Activated CD8-positive, alpha-beta memory T cell treated with anti-CD3 and anti-CD28 coated beads, Interleukin-2, amount 50 U/mL, for 1 hour (primary cell): ENCODE results near the gene SOCS2.
"Not testable (repeated sequence)": the region's sequence is repeated elsewhere in the genome, so short reads cannot be mapped to it uniquely, and the experiment has no call there.

Experiments used
- DNase-seq: peaks from one replicate; pipeline ENCODE4 v3.0.0-alpha.2; 2020; ENCODE audit errors: extremely low read depth

SOCS2 gene

DNA sequence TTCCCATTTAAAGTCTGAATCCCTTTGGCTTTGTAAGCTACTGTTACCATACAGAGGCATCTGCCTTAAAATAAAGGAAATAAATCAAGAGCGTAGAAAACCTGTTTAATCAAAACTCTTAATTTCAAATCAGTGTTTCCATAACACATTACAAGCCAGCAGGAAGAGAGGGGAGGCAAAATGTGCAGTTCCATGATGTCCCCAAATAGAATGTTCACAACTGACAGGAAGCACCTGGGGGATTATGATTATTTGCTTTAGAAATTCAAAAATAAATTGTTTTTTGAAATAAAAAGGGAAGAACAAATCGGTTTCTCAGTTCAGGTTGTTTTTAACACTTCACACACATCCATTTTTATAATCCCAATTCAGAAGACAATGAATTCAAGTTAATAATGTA is 21.4 kb downstream of the SOCS2 start:
- no peak for DNase-seq

DNA sequence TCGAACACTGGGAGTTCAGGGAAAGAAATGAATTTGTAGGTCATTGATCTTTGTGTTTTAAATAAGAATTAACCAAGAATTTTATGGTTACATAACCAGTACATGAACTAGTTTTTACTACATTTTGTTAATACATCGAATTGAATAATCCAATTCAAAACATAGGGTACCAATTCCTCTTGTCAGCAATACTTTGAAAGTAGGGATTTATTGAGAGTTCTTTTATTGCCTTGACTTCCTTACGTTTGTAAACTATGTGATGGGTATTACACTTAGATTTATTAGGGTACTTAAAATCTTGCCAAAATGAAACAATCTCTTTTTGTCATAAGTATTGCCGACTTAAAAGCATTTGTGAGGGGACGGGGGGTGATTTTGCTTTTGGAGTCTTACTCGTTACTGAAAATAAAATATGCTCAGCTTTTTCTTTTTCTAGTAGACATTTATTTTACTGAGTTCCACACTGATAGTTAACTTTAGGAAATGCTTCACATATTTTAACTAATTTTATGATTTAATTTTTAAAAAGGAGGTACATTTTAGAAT is 22.4 kb downstream of the SOCS2 start:
- DNase-seq, result no peak

DNA sequence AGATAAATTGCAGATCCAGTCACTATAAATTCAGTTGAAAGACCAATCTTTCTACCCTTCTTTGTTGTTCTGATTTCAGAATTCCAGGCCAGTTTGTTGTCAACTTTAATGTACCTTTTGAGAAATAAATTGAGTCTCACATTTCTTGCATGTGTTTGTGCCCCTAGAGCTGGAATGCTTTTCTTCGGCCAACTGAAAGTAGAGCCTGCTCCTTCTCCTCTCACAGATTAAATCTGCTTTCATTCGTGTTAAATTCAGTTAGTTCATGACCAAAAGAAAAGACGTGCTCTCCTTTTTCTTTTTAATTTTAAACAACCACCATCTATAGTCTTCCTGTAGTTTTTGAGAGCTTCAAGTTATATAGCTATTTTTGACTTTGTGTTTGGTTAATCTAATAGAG is 22.9 kb downstream of the SOCS2 start:
- DNase-seq, result no peak

DNA sequence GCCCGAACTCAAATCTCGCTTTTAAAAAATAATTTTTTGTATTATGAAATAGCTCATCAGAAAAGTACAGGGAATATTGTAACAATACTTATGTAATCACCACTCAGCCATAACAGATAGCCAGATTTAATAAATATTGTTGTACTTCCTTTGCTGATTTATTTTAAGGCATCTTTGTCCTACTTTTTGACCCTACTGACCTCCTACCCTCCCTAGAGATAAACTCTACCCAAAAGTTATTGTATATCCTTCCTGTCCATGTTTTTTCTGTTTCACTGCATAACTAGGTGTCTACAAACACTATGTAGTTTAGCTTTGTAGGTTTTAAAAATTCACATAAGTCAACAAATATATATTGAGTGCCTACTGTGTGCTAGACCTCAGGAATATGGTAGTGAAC is 25.1 kb downstream of the SOCS2 start:
- no peak for DNase-seq

DNA sequence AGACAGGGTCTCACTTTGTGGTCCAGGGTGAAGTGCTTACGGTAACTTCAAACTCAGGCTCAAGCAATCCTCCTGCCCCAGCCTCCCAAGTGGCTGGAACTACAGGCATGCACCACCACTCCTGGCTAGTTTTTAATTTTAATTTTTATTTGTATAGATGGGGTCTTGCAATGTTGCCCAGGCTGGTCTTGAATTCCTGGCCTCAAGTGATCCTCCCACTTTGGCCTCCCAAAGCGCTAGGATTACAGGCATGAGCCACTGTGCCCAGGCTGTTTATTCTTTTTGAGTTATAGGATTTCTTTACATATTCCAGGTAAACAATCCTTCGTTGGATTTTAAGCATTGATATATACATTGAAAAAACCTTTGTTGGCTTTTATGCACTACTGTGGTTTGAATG is 26.7 kb downstream of the SOCS2 start:
- DNase-seq, result no peak

DNA sequence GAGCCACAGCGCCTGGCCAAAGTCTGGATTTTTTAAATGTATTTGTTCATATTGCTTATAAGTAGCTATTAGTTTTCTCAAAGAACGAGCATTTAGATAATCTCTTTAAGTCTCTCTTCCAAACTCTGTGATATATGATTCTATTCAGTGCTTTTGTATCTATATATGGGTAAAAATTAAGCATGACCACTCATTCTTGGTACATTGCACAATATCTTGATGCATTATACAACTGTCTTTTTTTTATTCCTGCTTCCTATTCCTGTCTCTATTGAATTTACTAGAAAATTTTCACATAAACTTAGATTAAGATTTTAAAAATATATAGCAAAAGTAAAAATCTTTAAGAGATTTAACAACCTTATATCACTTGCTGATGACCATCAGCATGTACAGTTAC is 29.1 kb downstream of the SOCS2 start:
- no peak for DNase-seq

DNA sequence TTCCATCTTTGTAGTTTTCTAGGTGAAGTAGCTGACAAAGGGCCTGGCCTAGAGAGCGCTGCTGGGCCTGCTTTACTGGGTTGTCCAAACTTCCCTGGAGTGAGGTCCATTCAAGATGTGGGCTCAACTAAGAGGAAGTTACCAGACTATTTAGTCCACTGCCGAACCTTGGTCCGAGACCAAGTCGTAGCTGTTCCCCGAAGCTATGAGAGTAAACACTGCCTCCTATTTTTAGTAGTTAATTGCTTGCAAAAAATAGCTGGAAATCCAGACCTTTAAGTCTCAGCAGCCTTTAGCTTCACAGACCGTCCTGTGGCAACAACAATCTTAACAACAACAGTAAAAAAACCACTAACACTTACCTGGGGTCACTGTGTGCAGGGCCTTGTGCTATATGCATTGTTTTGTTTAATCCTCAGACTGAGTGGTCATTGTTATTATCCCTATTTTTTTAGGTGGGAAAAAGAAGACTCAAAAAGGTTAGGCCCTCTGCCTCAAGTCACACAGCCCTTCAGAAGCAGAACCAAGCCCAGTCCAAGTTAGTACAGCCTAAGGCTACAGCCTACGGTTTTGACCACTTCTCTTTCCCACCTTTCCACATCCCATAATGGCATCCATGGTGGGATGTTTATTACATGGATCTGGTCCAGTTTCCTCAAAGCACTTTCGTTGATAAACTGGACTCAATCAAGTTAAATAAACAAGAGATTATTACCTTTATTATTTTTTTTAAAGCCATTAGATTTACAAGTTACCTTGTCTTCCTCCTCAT is 30.6 kb downstream of the SOCS2 start:
- no peak for DNase-seq

DNA sequence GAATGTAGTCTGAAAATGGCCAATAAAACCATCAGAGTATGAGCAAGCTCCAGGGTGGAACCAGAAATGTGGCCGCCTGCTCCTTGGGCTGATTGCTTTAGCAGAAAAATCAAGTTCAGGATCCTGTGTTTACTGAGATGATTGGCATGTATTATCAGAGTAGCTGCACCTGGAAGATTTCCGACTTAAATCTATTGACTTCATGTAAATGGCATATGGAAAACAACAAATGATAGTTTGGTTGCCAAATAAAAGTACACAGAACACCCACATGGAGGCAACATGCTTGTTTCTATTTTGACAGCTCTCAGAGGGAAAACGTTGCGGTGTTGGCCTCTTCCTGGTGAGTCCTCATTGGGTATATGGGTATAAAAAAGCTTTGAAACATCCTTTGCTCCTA is 31.3 kb downstream of the SOCS2 start:
- no peak for DNase-seq

DNA sequence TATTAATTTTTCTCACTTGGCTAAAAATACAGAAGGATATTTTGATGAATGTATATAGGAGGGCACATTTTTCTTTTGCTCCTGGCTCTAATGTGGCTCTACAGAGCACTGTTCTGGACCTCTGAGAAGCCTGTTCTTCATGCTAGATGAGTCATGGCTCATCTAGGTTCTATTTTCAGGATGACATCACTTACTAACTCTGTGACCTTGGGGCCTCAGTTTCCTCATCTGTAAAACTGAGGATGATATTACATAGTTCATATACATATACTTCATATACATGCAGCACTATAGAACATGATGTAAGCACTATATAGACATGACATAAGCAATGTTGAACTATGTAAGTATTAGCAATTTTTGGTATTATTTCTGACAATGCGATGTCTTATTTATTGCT is 35.8 kb downstream of the SOCS2 start:
- no peak for DNase-seq

DNA sequence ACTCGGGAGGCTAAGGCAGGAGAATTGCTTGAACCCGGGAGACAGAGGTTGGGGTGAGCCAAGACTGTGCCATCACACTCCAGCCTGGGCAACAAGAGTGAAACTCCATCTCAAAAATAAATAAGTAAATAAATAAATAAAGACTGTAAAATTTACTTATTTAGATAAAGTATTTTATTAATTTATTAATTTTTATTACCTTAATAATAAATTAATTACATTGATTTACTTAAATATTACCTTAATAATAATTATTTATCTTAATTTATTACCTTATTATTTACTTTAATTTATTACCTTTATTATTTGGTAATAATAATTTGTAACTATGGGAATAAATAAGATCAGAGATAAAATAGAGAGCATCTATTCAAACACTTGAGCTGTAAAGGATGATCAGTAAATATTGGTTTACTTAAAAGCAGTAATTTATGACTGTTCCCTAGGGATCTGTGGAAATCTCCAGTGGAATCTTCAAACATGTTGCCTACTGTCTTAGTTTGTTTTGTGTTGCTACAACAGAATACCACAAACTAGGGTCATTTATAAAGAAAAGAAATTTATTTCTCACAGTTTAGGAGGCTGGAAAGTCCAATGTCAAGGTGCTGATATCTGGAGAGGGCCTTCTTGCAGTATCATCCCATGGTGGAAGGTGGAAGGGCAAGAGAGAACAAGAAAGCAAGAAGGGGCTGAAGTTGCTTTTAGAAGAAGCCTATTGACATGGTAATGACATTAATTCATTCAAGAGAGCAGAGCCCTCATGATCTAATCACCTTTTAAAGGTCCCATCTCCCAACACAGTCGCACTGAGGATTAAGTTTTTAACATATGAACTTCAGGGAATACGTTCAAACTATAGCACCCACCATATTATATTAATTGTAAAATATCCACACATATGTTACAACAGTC is 37.1 kb downstream of the SOCS2 start:
- no peak for DNase-seq

DNA sequence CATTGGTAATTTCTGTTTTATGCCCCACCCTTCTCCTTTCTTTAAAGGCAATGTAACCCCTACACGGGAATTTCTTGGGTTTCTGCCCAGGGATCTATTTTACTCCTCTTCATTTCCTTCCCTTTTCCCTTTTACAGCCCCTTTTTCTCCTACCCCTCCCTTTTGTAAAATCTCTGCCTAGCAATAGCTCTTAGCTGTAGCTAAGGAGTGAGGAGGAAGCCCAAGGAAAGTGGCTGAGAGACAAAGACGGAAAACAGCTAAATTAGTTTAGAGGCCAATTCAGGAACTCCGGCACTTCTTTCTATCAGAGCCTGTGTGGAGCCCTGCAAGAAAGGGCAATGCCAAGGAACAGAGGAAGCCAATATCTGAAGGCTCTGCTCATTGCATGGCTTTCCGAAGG is 40.3 kb downstream of the SOCS2 start:
- DNase-seq, result no peak

DNA sequence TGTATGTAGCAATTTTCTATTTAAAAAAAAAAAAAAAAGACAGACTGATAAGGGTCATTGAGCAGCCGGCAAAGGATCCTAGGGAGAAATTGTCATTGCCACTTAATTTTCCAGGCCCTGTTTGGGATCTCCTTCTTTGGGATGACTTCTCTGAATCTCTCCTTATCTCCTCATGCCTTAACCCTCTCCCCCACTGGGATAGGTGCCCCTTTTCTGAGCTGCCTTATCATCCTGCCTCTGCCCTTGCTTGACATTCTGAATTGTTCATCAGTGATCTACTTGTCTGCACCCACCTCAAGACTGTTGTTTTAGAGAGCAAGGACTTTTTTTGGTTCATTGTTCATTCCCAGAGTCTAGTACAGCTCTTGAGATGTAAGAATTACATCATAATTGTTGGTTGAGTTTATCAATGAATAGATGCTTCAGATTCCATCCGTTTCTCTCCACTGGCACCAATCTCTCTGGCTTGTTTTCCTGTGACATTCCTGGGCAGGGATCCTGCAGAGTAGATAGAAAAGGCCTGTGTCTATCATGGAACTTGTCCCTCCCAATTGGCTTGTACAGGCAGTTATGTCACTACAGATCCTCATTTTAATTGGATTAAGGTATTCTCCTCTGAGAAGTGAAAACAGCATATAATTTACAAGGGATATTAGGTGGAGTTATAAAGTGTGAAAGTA is 42.6 kb downstream of the SOCS2 start:
- no peak for DNase-seq

DNA sequence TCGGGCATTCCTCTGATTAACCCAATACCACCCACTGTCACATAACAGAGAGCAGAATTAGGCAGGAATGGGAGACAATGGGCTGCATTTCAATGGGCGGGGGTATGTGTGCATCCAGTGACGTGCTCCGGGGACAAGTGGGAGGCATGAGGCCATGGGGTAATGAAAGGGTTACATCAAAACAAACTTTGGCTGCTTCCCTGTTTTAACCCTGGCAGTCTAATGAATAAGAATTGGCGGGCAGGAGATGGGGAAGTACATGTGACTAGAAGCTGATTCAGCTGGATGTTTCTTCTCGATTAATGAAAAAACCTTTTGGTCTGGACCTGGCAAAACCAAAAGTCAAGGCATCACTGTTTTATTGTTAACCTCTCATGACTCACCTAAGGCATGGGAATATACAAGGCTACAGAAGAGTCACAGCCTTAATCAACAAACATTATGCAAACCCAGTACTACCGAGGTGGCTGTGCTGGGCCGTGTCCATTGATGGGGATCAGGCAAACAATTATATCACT is 44.2 kb downstream of the SOCS2 start:
- DNase-seq, result no peak

DNA sequence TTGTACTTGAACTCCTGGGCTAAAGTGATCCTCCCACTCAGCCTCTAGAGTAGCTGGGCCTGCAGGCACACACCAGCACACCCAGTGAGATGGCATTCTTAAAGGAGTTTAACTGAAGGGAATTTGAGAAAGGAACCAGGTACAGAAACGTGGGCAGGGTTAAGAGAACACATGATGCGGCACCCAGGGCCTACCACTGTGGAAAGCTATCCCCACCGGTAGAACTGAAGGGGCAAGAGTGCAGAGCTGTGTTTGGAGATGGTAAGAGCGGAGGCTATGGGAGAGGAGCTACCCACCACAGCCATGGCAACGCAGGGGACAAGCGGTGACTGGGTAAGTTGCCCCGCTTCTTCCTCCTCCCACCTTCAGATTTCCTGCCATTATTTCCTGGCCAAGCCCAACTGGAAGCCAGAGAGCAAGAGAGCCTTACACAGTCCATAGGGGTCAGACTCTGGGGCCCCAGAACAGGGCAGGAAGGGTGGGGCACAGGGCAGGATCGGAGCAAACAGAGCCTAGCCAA is 46.5 kb downstream of the SOCS2 start:
- no peak for DNase-seq

DNA sequence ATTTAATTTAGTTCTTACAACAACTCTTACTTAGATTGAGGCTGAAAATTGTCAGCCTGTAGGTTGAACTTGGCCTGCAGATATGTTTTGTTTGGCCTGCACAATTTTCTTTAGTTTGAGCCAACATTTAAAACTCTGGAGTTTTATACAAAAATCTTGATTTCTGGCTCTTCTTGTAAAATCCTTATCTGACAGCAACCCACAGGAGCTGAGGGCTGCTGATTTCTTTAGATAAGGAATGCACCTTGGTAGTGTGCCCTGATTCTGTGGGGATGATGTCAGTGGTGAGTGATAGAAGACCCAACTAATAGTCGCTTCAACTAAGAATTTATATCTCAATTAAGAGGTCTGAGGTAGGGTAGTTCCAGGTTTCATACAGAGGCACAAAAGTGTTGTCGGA is 49.5 kb downstream of the SOCS2 start:
- no peak for DNase-seq

DNA sequence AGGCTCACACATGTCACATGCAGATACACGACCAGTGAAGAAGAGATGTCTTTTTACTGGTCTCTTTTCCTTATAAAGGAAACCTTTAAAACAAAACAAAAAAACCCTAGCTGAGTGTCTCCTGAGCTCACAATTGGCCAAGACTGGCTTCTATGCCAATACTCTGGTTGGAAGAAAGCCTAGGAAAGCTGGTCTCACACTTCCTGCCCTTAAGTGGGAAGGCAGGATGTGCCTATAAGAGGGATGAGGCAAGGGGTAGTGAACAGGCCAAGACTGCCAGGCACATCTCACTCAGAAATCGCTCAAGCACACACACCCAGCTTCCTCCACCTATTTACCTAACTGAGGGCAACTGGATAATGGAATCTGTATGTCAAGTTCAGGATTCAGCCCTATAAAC is 50.0 kb downstream of the SOCS2 start:
- no peak for DNase-seq

DNA sequence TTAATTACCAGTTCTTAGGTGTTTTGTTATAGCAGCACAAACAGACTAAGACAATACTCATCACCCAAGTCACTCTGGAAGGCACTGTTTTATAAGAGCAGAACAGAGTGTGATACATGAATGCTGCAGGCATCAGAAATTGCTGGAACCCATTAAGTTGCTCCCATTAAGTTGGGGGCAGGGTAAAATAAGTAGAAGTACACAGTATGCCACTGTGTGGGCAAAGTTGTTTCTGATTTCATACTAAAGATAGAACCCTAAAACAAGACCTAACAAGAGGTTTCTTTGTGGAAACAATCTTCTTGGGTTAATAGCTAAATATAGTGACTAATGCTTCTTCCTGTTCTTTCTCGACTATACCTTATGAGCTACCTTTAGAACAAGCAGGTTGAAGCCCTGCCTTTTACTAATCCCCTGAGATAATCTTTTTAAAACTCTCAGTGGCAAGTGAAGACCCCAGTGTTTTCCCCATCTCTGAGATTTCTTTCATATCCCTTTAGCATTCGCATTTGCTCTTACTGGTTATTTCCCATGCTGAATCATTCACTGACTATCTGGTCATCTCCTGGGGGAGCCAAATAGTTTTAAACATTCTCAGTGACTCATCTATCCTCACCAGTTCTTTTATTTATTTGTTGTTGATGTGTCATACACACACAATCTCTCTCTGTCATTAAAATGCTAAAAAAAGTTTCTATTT is 52.3 kb downstream of the SOCS2 start:
- no peak for DNase-seq

DNA sequence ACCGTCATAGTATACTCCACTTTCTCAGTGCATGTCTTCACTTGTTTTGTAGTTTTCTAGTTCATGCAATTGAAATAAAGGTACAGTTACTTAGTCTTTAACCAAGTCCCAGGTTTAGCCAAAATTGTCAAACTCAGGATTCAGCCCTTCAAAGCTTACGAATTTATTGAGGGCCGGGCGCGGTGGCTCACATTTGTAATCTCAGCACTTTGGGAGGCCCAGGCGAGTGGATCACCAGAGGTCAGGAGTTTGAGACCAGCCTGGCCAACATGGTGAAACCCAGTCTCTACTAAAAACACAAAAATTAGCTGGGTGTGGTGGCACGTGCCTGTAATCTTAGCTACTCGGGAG is 52.8 kb downstream of the SOCS2 start:
- not testable (repeated sequence) for DNase-seq

DNA sequence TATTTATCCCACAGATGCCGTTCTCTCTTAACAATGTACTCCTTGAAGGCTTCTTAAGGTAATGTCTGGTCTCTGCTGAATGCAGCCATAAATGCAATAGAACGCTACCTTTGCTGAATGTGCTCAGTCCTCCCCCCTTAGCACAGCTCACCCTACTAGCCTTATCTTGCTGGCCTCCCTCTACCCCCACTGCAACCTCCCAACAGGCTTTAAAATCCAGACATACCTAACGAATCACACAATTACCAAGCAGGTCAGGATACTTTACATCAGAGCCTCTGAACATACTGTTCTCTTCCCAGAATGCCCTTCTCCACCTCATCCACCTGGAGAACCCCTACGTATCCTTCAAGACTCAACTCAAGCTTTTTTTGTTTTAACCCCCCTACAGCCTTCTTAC is 53.7 kb downstream of the SOCS2 start:
- DNase-seq, result no peak
